ENCODE data around the gene CDH22. TPM values are rescaled to one million over a fixed set of nuclear protein-coding genes. Genes with fewer than 3 reads are reported as not detected.

Gene CDH22
- total RNA-seq, 2 donors from 2014 or later = 0.22 to 0.77 TPM

- WGBS, 2 experiments (ENCODE audit: insufficient coverage in 1 of 2, insufficient read length in 1 of 2) = 79 to 81% methylated on average over 11 to 17 of the region's 17 CpGs
- Histone ChIP-seq H3K27ac (ENCODE audit: low read depth, low read length) (no peak overlapping the region), H3K9me3 (ENCODE audit: control insufficient read depth, low read length) (no peaks in the 10 kb centered on the region), H3K9ac (ENCODE audit: extremely low read depth, low read length, poor library complexity, severe bottlenecking) (no peak overlapping the region), H3K4me3 (ENCODE audit: low read length) (no peak overlapping the region), H3K27me3 (ENCODE audit: control insufficient read depth, insufficient read depth, low read length, poor library complexity, severe bottlenecking) (no peaks in the 10 kb centered on the region), H3K36me3 (ENCODE audit: control insufficient read depth, insufficient read depth, low read length) (no peaks in the 10 kb centered on the region), H3K4me1 (ENCODE audit: control insufficient read depth, insufficient read depth, low read length) (no peaks in the 10 kb centered on the region)
- peaks cover 6% of the 10 kb centered on the region for H3K4me1 Mint-ChIP-seq
- H3K9me3 Mint-ChIP-seq = peaks cover 2% of the 10 kb centered on the region
- no peak overlapping the region for H3K4me3 Mint-ChIP-seq
- no peak for DNase-seq
- H3K27me3 Mint-ChIP-seq (ENCODE audit: insufficient read depth) = peaks cover 22% of the 10 kb centered on the region
- TF ChIP-seq, protein P1, sequence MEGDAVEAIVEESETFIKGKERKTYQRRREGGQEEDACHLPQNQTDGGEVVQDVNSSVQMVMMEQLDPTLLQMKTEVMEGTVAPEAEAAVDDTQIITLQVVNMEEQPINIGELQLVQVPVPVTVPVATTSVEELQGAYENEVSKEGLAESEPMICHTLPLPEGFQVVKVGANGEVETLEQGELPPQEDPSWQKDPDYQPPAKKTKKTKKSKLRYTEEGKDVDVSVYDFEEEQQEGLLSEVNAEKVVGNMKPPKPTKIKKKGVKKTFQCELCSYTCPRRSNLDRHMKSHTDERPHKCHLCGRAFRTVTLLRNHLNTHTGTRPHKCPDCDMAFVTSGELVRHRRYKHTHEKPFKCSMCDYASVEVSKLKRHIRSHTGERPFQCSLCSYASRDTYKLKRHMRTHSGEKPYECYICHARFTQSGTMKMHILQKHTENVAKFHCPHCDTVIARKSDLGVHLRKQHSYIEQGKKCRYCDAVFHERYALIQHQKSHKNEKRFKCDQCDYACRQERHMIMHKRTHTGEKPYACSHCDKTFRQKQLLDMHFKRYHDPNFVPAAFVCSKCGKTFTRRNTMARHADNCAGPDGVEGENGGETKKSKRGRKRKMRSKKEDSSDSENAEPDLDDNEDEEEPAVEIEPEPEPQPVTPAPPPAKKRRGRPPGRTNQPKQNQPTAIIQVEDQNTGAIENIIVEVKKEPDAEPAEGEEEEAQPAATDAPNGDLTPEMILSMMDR (conservative IDR thresholded peaks at IDR 0.05) = no peak
- no peak overlapping the region for H3K27ac Mint-ChIP-seq
- H3K36me3 Mint-ChIP-seq (ENCODE audit: low read depth) = no peaks in the 10 kb centered on the region
Measured at GRCh38 chr20:46195264-46196036, 112.8 kb downstream of the CDH22 start.

DNA sequence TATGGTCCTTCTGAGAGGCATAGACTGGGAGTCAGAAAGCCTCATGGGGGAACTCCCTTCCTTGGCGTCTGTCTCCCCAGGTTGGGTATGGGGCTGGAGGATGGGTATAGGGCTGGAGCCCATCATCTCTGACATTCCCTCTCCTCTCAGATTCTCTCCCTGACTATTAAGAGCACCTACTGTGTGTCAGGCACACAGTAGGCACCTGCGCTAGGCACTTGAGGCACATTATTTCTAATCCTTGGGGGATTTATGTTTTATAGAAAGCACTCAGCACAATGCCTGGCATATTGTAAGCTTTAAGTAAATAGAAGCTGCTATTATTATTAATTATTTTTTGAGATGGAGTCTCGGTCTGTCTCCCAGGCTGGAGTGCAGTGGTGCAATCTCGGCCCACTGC, 113.9 kb downstream of the CDH22 start:
- peaks cover 2% of the 10 kb centered on the region for H3K9me3 Mint-ChIP-seq
- H3K4me3 ChIP-seq (ENCODE audit: low read length) = no peak overlapping the region
- H3K9me3 ChIP-seq (ENCODE audit: control insufficient read depth, low read length) = no peaks in the 10 kb centered on the region
- H3K9ac ChIP-seq (ENCODE audit: extremely low read depth, low read length, poor library complexity, severe bottlenecking) = no peak overlapping the region
- no peak for DNase-seq
- H3K27ac Mint-ChIP-seq = no peak overlapping the region
- H3K36me3 ChIP-seq (ENCODE audit: control insufficient read depth, insufficient read depth, low read length) = no peaks in the 10 kb centered on the region
- no peaks in the 10 kb centered on the region for H3K4me1 ChIP-seq (ENCODE audit: control insufficient read depth, insufficient read depth, low read length)
- no peak overlapping the region for H3K4me3 Mint-ChIP-seq
- peaks cover 20% of the 10 kb centered on the region for H3K27me3 Mint-ChIP-seq (ENCODE audit: insufficient read depth)
- no peak overlapping the region for H3K27ac ChIP-seq (ENCODE audit: low read depth, low read length)
- no peaks in the 10 kb centered on the region for H3K36me3 Mint-ChIP-seq (ENCODE audit: low read depth)
- no peaks in the 10 kb centered on the region for H3K27me3 ChIP-seq (ENCODE audit: control insufficient read depth, insufficient read depth, low read length, poor library complexity, severe bottlenecking)
- TF ChIP-seq, protein P1 (conservative IDR thresholded peaks at IDR 0.05) = no peak
- 93 to 100% methylated on average over 1 to 4 of the region's 4 CpGs for WGBS, 2 experiments (ENCODE audit: insufficient coverage in 1 of 2, insufficient read length in 1 of 2)
- H3K4me1 Mint-ChIP-seq = peaks cover 6% of the 10 kb centered on the region

- H3K9me3 ChIP-seq (ENCODE audit: control insufficient read depth, low read length) = no peaks in the 10 kb centered on the region
- H3K27ac ChIP-seq (ENCODE audit: low read depth, low read length) = peak overlapping the region; percentile 12
- Mint-ChIP-seq H3K27me3 (ENCODE audit: insufficient read depth) (peaks cover 19% of the 10 kb centered on the region), H3K36me3 (ENCODE audit: low read depth) (no peaks in the 10 kb centered on the region), H3K27ac (no peak overlapping the region), H3K4me1 (peaks cover 8% of the 10 kb centered on the region), H3K4me3 (no peak overlapping the region), H3K9me3 (no peaks in the 10 kb centered on the region)
- no peak overlapping the region for H3K9ac ChIP-seq (ENCODE audit: extremely low read depth, low read length, poor library complexity, severe bottlenecking)
- H3K4me3 ChIP-seq (ENCODE audit: low read length) = no peak overlapping the region
- TF ChIP-seq, protein P1 (conservative IDR thresholded peaks at IDR 0.05) = no peak
- no peak for DNase-seq
- WGBS, 2 experiments (ENCODE audit: insufficient coverage in 1 of 2, insufficient read length in 1 of 2) = 70 to 100% methylated on average over 1 to 6 of the region's 6 CpGs
- H3K27me3 ChIP-seq (ENCODE audit: control insufficient read depth, insufficient read depth, low read length, poor library complexity, severe bottlenecking) = no peaks in the 10 kb centered on the region
- H3K4me1 ChIP-seq (ENCODE audit: control insufficient read depth, insufficient read depth, low read length) = no peaks in the 10 kb centered on the region
- no peaks in the 10 kb centered on the region for H3K36me3 ChIP-seq (ENCODE audit: control insufficient read depth, insufficient read depth, low read length)
Measured at GRCh38 chr20:46192376-46192944, 115.8 kb downstream of the CDH22 start.
